Ectodermal cell (in vitro differentiated cells): ENCODE results near the gene ZC3H7B.
"Not testable (repeated sequence)": the region's sequence is repeated elsewhere in the genome, so short reads cannot be mapped to it uniquely, and the experiment has no call there.

ENCODE experiments used
- H3K27ac ChIP-seq: 2 replicates; pipeline ENCODE4 v1.7.0; 2013; ENCODE audit warnings: mild to moderate bottlenecking, low read depth, low read length; ENCODE audit not compliant: insufficient read depth, poor library complexity, severe bottlenecking
- H3K27me3 ChIP-seq: 2 replicates; pipeline ENCODE4 v1.7.0; 2013; ENCODE audit warnings: mild to moderate bottlenecking, low read length; ENCODE audit not compliant: insufficient read depth, control insufficient read depth, poor library complexity, severe bottlenecking
- H3K36me3 ChIP-seq: one replicate; pipeline ENCODE4 v1.7.0; 2013; ENCODE audit warnings: low read length; ENCODE audit not compliant: control insufficient read depth, insufficient read depth
- H3K4me1 ChIP-seq: one replicate; pipeline ENCODE4 v1.7.0; 2013; ENCODE audit warnings: low read length; ENCODE audit not compliant: control insufficient read depth, insufficient read depth
- H3K4me3 ChIP-seq: 2 replicates; pipeline ENCODE4 v1.7.0; 2013; ENCODE audit warnings: low read depth, low read length, control low read depth; ENCODE audit not compliant: insufficient read depth
- H3K9me3 ChIP-seq: 2 replicates; pipeline ENCODE4 v1.7.0; 2013; ENCODE audit warnings: mild to moderate bottlenecking, low read length, moderate library complexity; ENCODE audit not compliant: control insufficient read depth
- WGBS, 2 experiments: methylation state at CpG; one replicate each; pipeline ENCODE4 v1.1.7; 2013; ENCODE audit warnings: missing lambda C conversion rate in 2 of 2; 5-methylcytosine and 5-hydroxymethylcytosine counted together

The ZC3H7B gene

DNA sequence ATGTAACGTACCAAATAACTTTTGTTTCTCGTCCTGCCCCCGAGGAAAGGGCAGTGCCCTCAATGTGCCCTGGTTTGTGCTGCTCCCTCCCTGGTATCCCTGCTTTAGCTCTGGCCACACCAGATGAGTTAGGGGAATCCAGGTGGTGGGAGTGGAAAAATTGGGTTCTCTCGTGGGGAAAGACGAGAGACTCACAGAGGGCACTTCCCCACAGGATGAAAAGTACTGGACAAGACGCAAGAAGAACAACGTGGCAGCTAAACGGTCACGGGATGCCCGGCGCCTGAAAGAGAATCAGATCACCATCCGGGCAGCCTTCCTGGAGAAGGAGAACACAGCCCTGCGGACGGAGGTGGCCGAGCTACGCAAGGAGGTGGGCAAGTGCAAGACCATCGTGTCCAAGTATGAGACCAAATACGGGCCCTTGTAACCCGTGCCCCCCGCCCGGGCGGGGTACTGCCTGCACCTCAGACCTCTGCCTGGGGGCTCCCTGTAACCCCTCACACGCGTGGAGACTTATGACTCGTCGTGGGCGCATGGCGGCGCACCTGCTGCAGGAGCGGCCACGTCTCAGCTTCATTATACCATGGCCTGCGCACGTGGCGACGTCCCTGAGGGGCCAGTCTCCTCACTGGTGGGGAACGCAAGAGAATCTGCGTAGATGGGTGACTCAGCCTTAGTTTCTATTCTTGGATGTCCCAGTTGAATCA lies 94.4 kb downstream of the ZC3H7B start:
- Histone ChIP-seq H3K4me3 (no peak overlapping the region), H3K27ac (no peak overlapping the region), H3K27me3 (no peaks in the 10 kb centered on the region), H3K9me3 (no peaks in the 10 kb centered on the region), H3K4me1 (no peaks in the 10 kb centered on the region), H3K36me3 (peaks cover 40% of the 10 kb centered on the region)
- 96% methylated on average over 37 of the region's 37 CpGs for WGBS, 2 experiments

DNA sequence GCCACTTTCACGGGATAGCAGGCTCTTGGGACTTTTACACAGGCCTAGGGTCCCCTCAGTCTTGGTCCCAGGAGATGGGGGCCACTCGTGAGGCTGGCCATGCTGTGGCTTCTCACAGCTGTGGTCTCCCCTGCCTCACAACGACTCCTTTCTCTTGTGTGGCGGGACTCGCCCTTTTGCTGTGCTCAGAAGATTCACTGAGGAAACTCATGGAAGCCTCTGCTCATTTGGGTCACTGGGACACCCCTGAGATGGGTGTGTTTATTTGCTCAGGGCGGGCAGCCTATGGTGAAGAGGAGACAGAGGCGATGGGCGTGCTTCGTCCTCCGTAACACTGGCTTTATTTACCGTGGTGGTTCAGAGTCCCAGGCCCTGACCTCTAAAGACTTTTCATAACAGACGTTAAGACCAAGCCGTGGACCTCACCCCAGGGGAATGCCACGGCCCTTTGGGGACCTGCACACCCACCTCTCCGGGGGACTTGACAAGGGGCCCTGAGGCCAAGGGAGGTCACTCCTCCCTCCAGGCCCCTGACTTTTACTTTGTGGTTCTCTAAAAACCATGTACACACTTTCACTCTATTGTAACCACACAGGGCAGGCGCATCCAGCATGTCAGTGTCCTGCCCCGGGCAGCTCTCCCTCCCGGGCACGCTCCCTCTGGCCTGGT lies 96.0 kb downstream of the ZC3H7B start:
- Histone ChIP-seq H3K4me3 (no peak overlapping the region), H3K27me3 (no peaks in the 10 kb centered on the region), H3K4me1 (peaks cover 4% of the 10 kb centered on the region), H3K27ac (no peak overlapping the region), H3K36me3 (peaks cover 34% of the 10 kb centered on the region), H3K9me3 (no peaks in the 10 kb centered on the region)
- WGBS, 2 experiments: 93 to 94% methylated on average over 19 of the region's 19 CpGs

DNA sequence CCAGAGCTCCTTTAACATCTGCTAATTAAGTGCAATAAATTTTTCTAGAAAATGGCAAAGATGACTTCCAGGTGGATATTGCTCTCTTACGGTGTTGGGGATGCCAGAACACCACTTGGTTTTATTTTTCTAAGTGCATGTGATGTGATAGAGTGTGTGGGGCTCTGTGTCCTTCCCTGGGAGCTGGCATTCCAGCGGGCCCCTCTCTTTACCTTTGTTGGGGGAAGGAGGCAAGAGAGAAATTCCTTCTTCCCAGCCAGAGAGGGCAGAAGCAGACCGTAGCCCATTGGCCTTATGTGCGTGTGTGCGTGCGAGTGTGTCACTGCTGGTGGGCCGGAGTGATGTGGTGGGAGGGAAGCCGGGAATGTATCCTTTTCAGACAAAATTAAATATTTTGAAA lies 97.6 kb downstream of the ZC3H7B start:
- WGBS, 2 experiments: 88 to 89% methylated on average over 7 to 8 of the region's 8 CpGs
- H3K36me3 ChIP-seq: peaks cover 30% of the 10 kb centered on the region
- H3K9me3 ChIP-seq: no peaks in the 10 kb centered on the region
- no peaks in the 10 kb centered on the region for H3K27me3 ChIP-seq
- no peak overlapping the region for H3K27ac ChIP-seq
- H3K4me3 ChIP-seq: no peak overlapping the region
- H3K4me1 ChIP-seq: peaks cover 5% of the 10 kb centered on the region

GRCh38 chr22:41401781-41402648 lies 100.7 kb downstream of the ZC3H7B start:
- WGBS, 2 experiments: 85 to 86% methylated on average over 16 of the region's 16 CpGs
- Histone ChIP-seq H3K4me1 (peaks cover 5% of the 10 kb centered on the region), H3K27me3 (no peaks in the 10 kb centered on the region), H3K36me3 (peaks cover 3% of the 10 kb centered on the region), H3K9me3 (no peaks in the 10 kb centered on the region), H3K27ac (no peak overlapping the region), H3K4me3 (no peak overlapping the region)

- not testable (repeated sequence) for H3K36me3 ChIP-seq, H3K4me3 ChIP-seq, H3K4me1 ChIP-seq, H3K27ac ChIP-seq, H3K27me3 ChIP-seq, H3K9me3 ChIP-seq
- WGBS, 2 experiments: 91% methylated on average over 14 of the region's 14 CpGs
These were observed 101.5 kb downstream of the ZC3H7B start for GRCh38 chr22:41402851-41403250.

DNA sequence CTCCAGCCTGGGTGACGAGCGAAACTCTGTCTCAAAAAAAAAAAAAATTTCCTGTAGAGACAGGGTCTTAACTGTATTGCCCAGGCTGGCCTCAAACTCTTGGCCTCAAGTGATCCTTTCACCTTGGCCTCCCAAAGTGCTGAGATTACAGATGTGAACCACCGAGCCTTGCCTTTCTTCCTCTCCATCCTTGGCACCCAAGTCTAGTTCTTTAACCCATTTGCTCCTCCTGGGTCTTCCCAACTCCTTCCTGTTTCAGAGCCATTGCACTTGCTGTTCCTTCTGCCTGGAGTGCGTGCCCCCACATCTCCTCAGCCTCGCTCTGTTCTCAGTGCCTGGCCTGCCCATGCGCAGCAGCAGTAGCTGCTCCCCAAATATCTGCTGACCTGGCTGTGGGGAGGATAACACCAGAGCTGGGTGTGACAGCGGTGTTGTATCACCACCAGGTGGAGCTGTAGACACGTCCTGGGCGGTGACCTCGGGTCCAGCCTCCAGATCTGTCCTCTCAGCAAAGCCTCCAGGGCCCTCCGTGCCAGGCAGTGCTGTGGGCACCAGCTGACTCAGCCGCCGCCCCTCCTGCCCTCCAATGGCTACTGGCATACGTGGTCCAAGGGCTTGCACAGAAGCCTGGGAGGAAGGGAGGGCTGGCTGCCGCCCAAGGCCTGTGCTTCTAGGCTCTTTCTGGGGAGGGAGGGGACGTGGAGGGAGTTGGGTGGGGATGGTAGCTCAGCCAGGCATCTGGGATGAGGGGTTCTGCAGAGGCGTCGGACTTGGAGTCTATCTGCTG lies 102.4 kb downstream of the ZC3H7B start:
- no peak overlapping the region for H3K27ac ChIP-seq
- peaks cover 5% of the 10 kb centered on the region for H3K4me1 ChIP-seq
- H3K27me3 ChIP-seq: no peaks in the 10 kb centered on the region
- no peaks in the 10 kb centered on the region for H3K9me3 ChIP-seq
- H3K4me3 ChIP-seq: no peak overlapping the region
- no peaks in the 10 kb centered on the region for H3K36me3 ChIP-seq
- WGBS, 2 experiments: 33 to 36% methylated on average over 18 of the region's 18 CpGs

DNA sequence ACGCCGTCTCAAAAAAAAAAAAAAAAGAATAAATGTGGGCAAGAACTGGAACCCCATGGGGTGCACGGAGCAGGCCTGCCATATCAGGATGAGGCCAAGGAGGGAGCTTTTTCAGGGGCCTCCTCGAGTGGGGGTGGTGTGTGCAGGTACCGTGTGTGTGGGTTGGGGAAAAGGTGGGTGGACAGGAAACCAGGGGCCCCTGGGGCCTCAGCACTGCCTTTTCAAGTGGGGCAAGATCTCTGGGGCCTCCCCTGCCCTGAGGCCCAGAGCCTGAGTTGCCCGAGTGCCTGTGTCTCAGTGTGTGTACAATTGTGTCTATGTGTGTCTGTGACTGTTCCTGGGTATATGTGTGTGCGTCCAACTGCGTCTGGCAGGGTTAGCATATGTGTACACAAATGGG lies 104.3 kb downstream of the ZC3H7B start:
- WGBS, 2 experiments: 90 to 92% methylated on average over 8 of the region's 8 CpGs
- H3K27ac ChIP-seq: no peak overlapping the region
- no peaks in the 10 kb centered on the region for H3K36me3 ChIP-seq
- no peaks in the 10 kb centered on the region for H3K9me3 ChIP-seq
- H3K27me3 ChIP-seq: no peaks in the 10 kb centered on the region
- no peak overlapping the region for H3K4me3 ChIP-seq
- H3K4me1 ChIP-seq: peaks cover 5% of the 10 kb centered on the region

GRCh38 chr22:41406410-41406809 lies 105.1 kb downstream of the ZC3H7B start:
- Histone ChIP-seq H3K9me3 (no peaks in the 10 kb centered on the region), H3K4me1 (peaks cover 8% of the 10 kb centered on the region), H3K27me3 (no peaks in the 10 kb centered on the region)

GRCh38 chr22:41407433-41407832 lies 106.1 kb downstream of the ZC3H7B start:
- Histone ChIP-seq H3K36me3 (no peaks in the 10 kb centered on the region), H3K27ac (no peak overlapping the region), H3K4me3 (no peak overlapping the region), H3K9me3 (no peaks in the 10 kb centered on the region), H3K4me1 (peaks cover 3% of the 10 kb centered on the region), H3K27me3 (no peaks in the 10 kb centered on the region)
- WGBS, 2 experiments: 94% methylated on average over 3 of the region's 3 CpGs

More at GRCh38 chr22:41406410-41406809, 105.1 kb downstream of the ZC3H7B start:
- Histone ChIP-seq H3K4me3 (no peak overlapping the region), H3K36me3 (no peaks in the 10 kb centered on the region), H3K27ac (no peak overlapping the region)
